Panc1 (cell line): ENCODE results near the gene TRAPPC2B. TPM values are rescaled to one million over a fixed set of nuclear protein-coding genes. Genes with fewer than 3 reads are reported as not detected.

Source experiments
- ATAC-seq: fragments of 200-7000 bp; cut with Tn5 transposase; 2 replicates; pipeline ENCODE4 v1.9.1; 2020; ENCODE audit warnings: mild to moderate bottlenecking, moderate library complexity
- BruUV-seq: library from RNA; stranded (reverse); fragments of 400-500 nt; replicated peaks from 2 replicates; lab custom pipeline; 2021; lab: Mats Ljungman, UMichigan
- CTCF ChIA-PET: fragments of 300-600 bp; sonication (Branson Sonifier 250); formaldehyde crosslinking; loops from one replicate; lab custom pipeline; 2022; ENCODE audit warnings: antibody characterized with exemption; lab: Charles Lee
- POLR2A ChIA-PET: fragments of 300-600 bp; sonication (Branson Sonifier 250); formaldehyde crosslinking; loops from one replicate; lab custom pipeline; 2022; ENCODE audit warnings: antibody characterized with exemption; lab: Charles Lee
- DNase-seq: peaks from one replicate; pipeline ENCODE4 v3.0.0-alpha.2; 2010; ENCODE audit warnings: low read depth, low spot score
- H3K27ac ChIP-seq: 2 replicates; pipeline ENCODE4 v1.5.1; 2011; ENCODE audit warnings: mild to moderate bottlenecking, low read length, inconsistent platforms
- H3K27me3 ChIP-seq: fragments of 200-500 bp; sonication (Bioruptor generic); 2 replicates; pipeline ENCODE4 v1.6.0; 2014; ENCODE audit warnings: low read length, inconsistent platforms; ENCODE audit not compliant: control insufficient read depth, insufficient read depth
- H3K36me3 ChIP-seq: fragments of 200-500 bp; sonication (Bioruptor generic); 2 replicates; pipeline ENCODE4 v1.5.1; 2014; ENCODE audit warnings: inconsistent platforms, mild to moderate bottlenecking, low read length, moderate library complexity; ENCODE audit not compliant: control insufficient read depth, insufficient read depth
- H3K4me1 ChIP-seq: 2 replicates; pipeline ENCODE4 v1.5.1; 2011; ENCODE audit warnings: inconsistent platforms, mild to moderate bottlenecking, low read length, moderate library complexity; ENCODE audit not compliant: control insufficient read depth, insufficient read depth
- H3K4me3 ChIP-seq, 2 experiments: 2 replicates each; pipeline ENCODE4 v1.5.1; 2011 to 2012; ENCODE audit warnings: low read depth in 2 of 2, low read length in 2 of 2, mild to moderate bottlenecking in 2 of 2, inconsistent platforms in 1 of 2, moderate library complexity in 1 of 2
- H3K9me3 ChIP-seq: fragments of 200-500 bp; sonication (Bioruptor generic); 2 replicates; pipeline ENCODE4 v1.5.1; 2014; ENCODE audit warnings: low read depth, mild to moderate bottlenecking, inconsistent platforms, low read length, moderate library complexity; ENCODE audit not compliant: control insufficient read depth, insufficient read depth
- CTCF ChIP-seq: fragments of 450-650 bp; IDR thresholded peaks from 2 replicates; pipeline ENCODE4 v1.5.1; 2017; ENCODE audit warnings: mild to moderate bottlenecking
- POLR2AphosphoS5 ChIP-seq: IDR thresholded peaks from 2 replicates; pipeline ENCODE4 v1.6.1; 2012; ENCODE audit warnings: mild to moderate bottlenecking, low read depth, low read length, moderate library complexity
- REST ChIP-seq, 2 experiments: IDR thresholded peaks; 2 replicates each; pipeline ENCODE4 v1.6.1; 2011 to 2012; ENCODE audit warnings: low read depth in 2 of 2, control low read depth in 1 of 2, low read length in 1 of 2, mild to moderate bottlenecking in 1 of 2, moderate library complexity in 1 of 2; ENCODE audit not compliant: insufficient read depth in 1 of 2
- SIN3A ChIP-seq: IDR thresholded peaks from 2 replicates; pipeline ENCODE4 v1.6.1; 2012; ENCODE audit warnings: low read depth, mild to moderate bottlenecking, low read length, moderate library complexity, borderline replicate concordance; ENCODE audit not compliant: insufficient read depth
- TCF7L2 ChIP-seq: IDR thresholded peaks from 2 replicates; pipeline ENCODE4 v1.6.1; 2011; ENCODE audit warnings: mild to moderate bottlenecking, low read depth, low read length, inconsistent platforms
- in situ Hi-C: cut with HindIII; loops from 2 replicates; pipeline ENCODE4 v1.10.0; 2016; ENCODE audit warnings: low sequenced_read_pairs, low pct_unique_long_range_greater_than_20kb
- intact Hi-C: fragments of 100-400 bp; cut with micrococcal nuclease; formaldehyde crosslinking; loops from one replicate; pipeline ENCODE4 v1.10.0; 2022; ENCODE audit not compliant: unreplicated experiment
- total RNA-seq: library from RNA; stranded (reverse); gene quantifications from one replicate; pipeline ENCODE4 v1.2.1, GENCODE V29; 2021; ENCODE audit not compliant: unreplicated experiment

TRAPPC2B gene
- total RNA-seq, 1 experiment from 2014 or later = 15.1 TPM

GRCh38 chr19:57357406-57357805 is 5.9 kb upstream of the TRAPPC2B start:
- intact Hi-C loops = no loop called here

GRCh38 chr19:57359300-57359699 is 4.1 kb upstream of the TRAPPC2B start:
- ATAC-seq = no peak
- peaks cover 5% of the 10 kb centered on the region for H3K4me1 ChIP-seq
- DNase-seq = no peak
- TF ChIP-seq SIN3A = no peak
- TF ChIP-seq POLR2AphosphoS5 = no peak
- TF ChIP-seq REST (IDR thresholded peaks at IDR 0.05; ENCODE audit: insufficient read depth in 1 of 2, low read depth in 2 of 2, low read length in 1 of 2) = no peak
- TF ChIP-seq TCF7L2 = no peak
- TF ChIP-seq CTCF = no peak
- POLR2A ChIA-PET = no interaction called here
- in situ Hi-C loops = no loop called here
- no peak overlapping the region for H3K27ac ChIP-seq
- peaks cover 7% of the 10 kb centered on the region; the same call in 1 of the 2 replicates for H3K36me3 ChIP-seq
- CTCF ChIA-PET = no interaction called here
- H3K4me3 ChIP-seq = no peak overlapping the region
- intact Hi-C loops = no loop called here
- BruUV-seq = no TSS peak
- H3K9me3 ChIP-seq = peaks cover 34% of the 10 kb centered on the region
- H3K27me3 ChIP-seq = no peaks in the 10 kb centered on the region

More at GRCh38 chr19:57357406-57357805, 5.9 kb upstream of the TRAPPC2B start:
- H3K4me3 ChIP-seq = no peak overlapping the region
- POLR2A ChIA-PET = no interaction called here
- no peak for TF ChIP-seq CTCF
- TF ChIP-seq SIN3A = no peak
- no peak for TF ChIP-seq POLR2AphosphoS5
- no peak for TF ChIP-seq REST (IDR thresholded peaks at IDR 0.05; ENCODE audit: insufficient read depth in 1 of 2, low read depth in 2 of 2, low read length in 1 of 2)
- no peak for TF ChIP-seq TCF7L2
- no peaks in the 10 kb centered on the region for H3K27me3 ChIP-seq
- peaks cover 7% of the 10 kb centered on the region; the same call in 1 of the 2 replicates for H3K36me3 ChIP-seq
- no peak overlapping the region for H3K27ac ChIP-seq
- BruUV-seq = no TSS peak
- H3K9me3 ChIP-seq = peaks cover 34% of the 10 kb centered on the region
- DNase-seq (no peak), ATAC-seq (no peak)
- CTCF ChIA-PET = no interaction called here
- peaks cover 6% of the 10 kb centered on the region; the same call in 1 of the 2 replicates for H3K4me1 ChIP-seq
- in situ Hi-C loops = no loop called here
